GM12864 (cell line): ENCODE data around the gene HOXB9.

Source experiments
- DNase-seq: peaks from one replicate; pipeline ENCODE4 v3.0.0-alpha.2; 2011; ENCODE audit warnings: low read depth
- H3K4me3 ChIP-seq: 2 replicates; pipeline ENCODE4 v1.5.1; 2011; ENCODE audit warnings: mild to moderate bottlenecking, low read depth, low read length, control low read depth
- CTCF ChIP-seq: IDR thresholded peaks from 2 replicates; pipeline ENCODE4 v1.5.1; 2011; ENCODE audit warnings: low read depth, mild to moderate bottlenecking, moderate library complexity, low read length, control low read depth, inconsistent platforms; ENCODE audit errors: missing control alignments

HOXB9 gene

GRCh38 chr17:48601539-48602425, 24.4 kb downstream of the HOXB9 start:
- TF ChIP-seq CTCF: peak; percentile 3
- no peak for DNase-seq
- H3K4me3 ChIP-seq: no peak overlapping the region

GRCh38 chr17:48601207-48601538, 25.0 kb downstream of the HOXB9 start:
- TF ChIP-seq CTCF: no peak
- no peak overlapping the region for H3K4me3 ChIP-seq
- DNase-seq: no peak

- no peak overlapping the region for H3K4me3 ChIP-seq
- no peak for TF ChIP-seq CTCF
- DNase-seq: no peak
Measured at GRCh38 chr17:48600244-48601098, 25.7 kb downstream of the HOXB9 start.

GRCh38 chr17:48599354-48599753, 26.8 kb downstream of the HOXB9 start:
- no peak for TF ChIP-seq CTCF
- no peak for DNase-seq
- no peak overlapping the region for H3K4me3 ChIP-seq

- no peak for TF ChIP-seq CTCF
- no peak for DNase-seq
- H3K4me3 ChIP-seq: no peak overlapping the region
Measured at GRCh38 chr17:48598736-48599135, 27.4 kb downstream of the HOXB9 start.

GRCh38 chr17:48597778-48598631, 28.2 kb downstream of the HOXB9 start:
- no peak for TF ChIP-seq CTCF
- no peak for DNase-seq

More at GRCh38 chr17:48597778-48598631, 28.2 kb downstream of the HOXB9 start:
- peak overlapping the region; percentile 43 for H3K4me3 ChIP-seq
